AG09309 (cell line): Measurements from ENCODE around the gene OLFML2B.

Source experiments
- DNase-seq: peaks from one replicate; pipeline ENCODE4 v3.0.0-alpha.2; 2010; ENCODE audit warnings: low read depth
- H3K4me3 ChIP-seq: 2 replicates; pipeline ENCODE4 v1.5.1; 2011; ENCODE audit warnings: mild to moderate bottlenecking, low read depth, low read length, moderate library complexity; ENCODE audit not compliant: control insufficient read depth
- CTCF ChIP-seq: IDR thresholded peaks from 2 replicates; pipeline ENCODE4 v1.5.1; 2011; ENCODE audit warnings: mild to moderate bottlenecking, low read depth, low read length, inconsistent platforms; ENCODE audit not compliant: insufficient read depth, control insufficient read depth; ENCODE audit errors: missing control alignments

The OLFML2B gene

GRCh38 chr1:161981126-161981525, 42.5 kb downstream of the OLFML2B start:
- H3K4me3 ChIP-seq, result no peak overlapping the region
- DNase-seq, result no peak
- TF ChIP-seq CTCF, result no peak

DNA sequence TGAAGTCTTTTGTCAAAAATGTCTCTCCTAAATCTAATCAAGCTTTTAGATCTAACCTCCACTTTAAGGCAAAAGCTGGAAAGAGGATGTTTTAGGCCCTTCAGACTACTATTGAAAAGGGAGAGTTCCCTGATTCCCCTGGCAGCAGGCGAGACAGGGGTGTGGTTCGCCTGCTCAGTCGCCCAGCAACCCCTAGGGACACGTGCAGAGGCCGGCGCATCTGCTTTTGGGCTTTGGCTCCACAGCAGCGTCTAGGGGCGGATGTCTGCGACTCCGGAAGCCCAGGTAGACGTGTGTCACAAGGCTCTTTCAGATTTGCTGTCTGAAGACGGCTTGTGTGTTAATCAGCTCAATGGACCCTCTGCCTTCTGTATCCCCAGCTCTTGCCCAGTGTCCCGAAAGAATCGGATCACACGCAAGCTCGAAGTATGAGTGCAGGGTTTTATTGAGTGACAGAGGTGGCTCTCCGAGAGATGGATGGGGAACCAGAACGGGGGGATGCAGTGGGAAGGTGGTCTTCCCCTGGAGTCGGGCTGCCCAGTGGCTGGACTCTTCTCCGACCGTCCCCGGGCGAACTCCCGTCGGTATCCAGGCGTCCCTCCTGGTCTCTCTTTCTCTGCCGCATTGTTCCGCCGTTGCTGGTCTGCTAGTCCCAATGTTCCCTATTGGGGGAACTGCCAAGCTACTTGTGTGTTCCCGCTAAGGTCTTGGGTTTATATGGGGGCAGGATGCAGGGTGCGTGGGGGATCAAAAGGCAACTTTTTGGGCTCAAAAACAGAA, 45.5 kb downstream of the OLFML2B start:
- no peak overlapping the region for H3K4me3 ChIP-seq
- DNase-seq, result no peak
- TF ChIP-seq CTCF, result no peak

DNA sequence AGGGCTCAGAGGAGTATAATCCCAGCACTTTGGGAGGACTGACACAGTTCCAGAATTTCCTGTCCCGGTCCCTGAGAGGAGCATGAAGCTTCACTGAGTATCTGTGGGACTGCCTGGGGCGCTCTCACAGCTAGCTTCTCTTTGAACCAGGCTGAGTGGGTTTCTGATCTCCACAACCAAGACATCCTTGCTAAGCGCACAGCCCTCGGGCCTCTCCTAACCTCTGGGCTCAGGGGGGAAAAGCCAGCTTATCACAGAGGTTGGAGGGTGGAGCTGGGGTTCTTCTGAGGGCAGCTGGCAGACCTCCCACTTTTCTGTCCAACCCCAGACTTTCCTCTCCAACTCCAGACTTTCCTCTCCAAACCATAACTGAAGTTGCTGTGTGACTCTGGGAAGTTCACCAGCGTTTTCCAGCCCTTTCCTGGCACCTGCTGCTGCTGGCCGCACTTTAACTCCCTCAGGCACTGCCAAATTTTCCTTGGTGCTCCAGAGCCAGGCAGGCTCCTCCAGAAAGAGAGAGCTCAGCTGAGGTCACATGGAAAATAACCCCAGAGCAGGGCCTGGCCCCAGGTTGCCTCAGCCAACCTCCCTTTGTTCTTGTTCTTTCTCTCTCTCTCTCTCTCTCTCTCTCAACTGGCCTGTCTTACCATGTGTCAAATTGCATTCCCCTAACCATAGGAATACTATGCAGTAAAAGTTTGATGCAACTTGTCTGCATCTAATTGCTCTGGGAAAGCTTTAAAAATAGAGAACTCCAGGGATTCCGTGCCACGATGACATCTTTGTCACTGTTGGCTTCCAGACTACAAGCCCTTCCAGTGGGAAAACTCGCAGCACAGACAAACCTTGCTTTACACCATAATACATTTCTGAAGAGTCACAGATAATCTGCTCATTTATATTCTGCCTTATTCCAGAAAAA, 49.5 kb downstream of the OLFML2B start:
- no peak overlapping the region for H3K4me3 ChIP-seq
- TF ChIP-seq CTCF, result no peak
- DNase-seq, result no peak

DNA sequence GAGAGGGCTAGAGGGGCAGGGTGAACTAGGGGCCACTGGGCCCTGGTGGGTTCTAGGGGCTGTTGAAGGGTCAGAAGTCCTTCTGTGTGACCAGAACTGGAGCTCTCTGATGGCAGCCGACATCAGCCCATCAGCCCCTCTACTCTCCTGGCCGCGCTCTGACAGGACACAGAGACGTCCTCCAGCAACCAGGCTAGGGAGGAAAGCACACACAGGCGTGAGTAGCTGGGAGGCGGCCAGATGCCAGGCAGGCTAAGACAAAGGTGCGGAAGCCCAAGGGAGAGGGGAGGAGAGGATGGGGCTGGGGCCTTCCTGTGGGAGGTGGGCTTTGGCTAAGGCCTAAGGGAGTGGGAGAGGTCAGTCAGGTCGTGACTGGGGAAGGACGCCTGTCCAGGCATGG, 50.8 kb downstream of the OLFML2B start:
- DNase-seq, result no peak
- no peak overlapping the region for H3K4me3 ChIP-seq
- no peak for TF ChIP-seq CTCF

- no peak for DNase-seq
- no peak for TF ChIP-seq CTCF
- H3K4me3 ChIP-seq, result no peak overlapping the region
These were observed 53.0 kb downstream of the OLFML2B start for GRCh38 chr1:161970633-161971032.

- no peak for TF ChIP-seq CTCF
- no peak overlapping the region for H3K4me3 ChIP-seq
- DNase-seq, result no peak
These were observed 53.6 kb downstream of the OLFML2B start for GRCh38 chr1:161970036-161970435.
